CD4-positive, alpha-beta memory T cell (primary cell): ENCODE data around the gene TMEFF1. TPM values are rescaled to one million over a fixed set of nuclear protein-coding genes. Genes with fewer than 3 reads are reported as not detected.

Experiments
- CTCF ChIA-PET: fragments of 350-600 bp; sonication (Branson Sonifier 250); formaldehyde crosslinking; loops from one replicate; lab custom pipeline; 2021; ENCODE audit warnings: inconsistent platforms; ENCODE audit not compliant: partially characterized antibody; lab: Charles Lee
- POLR2A ChIA-PET: fragments of 350-600 bp; sonication (Branson Sonifier 250); formaldehyde crosslinking; loops from one replicate; lab custom pipeline; 2021; ENCODE audit not compliant: partially characterized antibody; lab: Charles Lee
- DNase-seq, 5 donors: peaks; one replicate each; pipeline versions ENCODE4 v3.0.0 to v3.0.0-alpha.2; 2020 to 2022; ENCODE audit warnings: mixed read lengths in 1 of 5
- H3K27ac ChIP-seq: one replicate; pipeline ENCODE4 v1.7.0; 2013; ENCODE audit warnings: low read depth, low read length
- H3K27me3 ChIP-seq: 2 replicates; pipeline ENCODE4 v1.7.0; 2013; ENCODE audit warnings: mild to moderate bottlenecking, low read length, moderate library complexity; ENCODE audit not compliant: insufficient read depth
- H3K36me3 ChIP-seq: 2 replicates; pipeline ENCODE4 v1.7.0; 2013; ENCODE audit warnings: mild to moderate bottlenecking, low read length, moderate library complexity; ENCODE audit not compliant: insufficient read depth
- H3K4me1 ChIP-seq: 2 replicates; pipeline ENCODE4 v1.7.0; 2013; ENCODE audit warnings: mild to moderate bottlenecking, low read length, moderate library complexity; ENCODE audit not compliant: insufficient read depth
- H3K4me3 ChIP-seq, 2 donors: one replicate each; pipeline ENCODE4 v1.7.0; 2013; ENCODE audit warnings: low read length in 2 of 2, mild to moderate bottlenecking in 1 of 2
- H3K9me3 ChIP-seq, 2 donors: one replicate each; pipeline ENCODE4 v1.7.0; 2013; ENCODE audit warnings: low read length in 2 of 2, control low read depth in 1 of 2; ENCODE audit not compliant: control insufficient read depth in 1 of 2
- H3K27ac Mint-ChIP-seq, 7 donors: one replicate each; pipeline ENCODE4 v1.8.0; 2020 to 2021; ENCODE audit warnings: mixed read lengths in 7 of 7, mild to moderate bottlenecking in 6 of 7, inconsistent platforms in 3 of 7, moderate library complexity in 3 of 7
- H3K27me3 Mint-ChIP-seq, 2 donors: one replicate each; pipeline ENCODE4 v1.8.0; 2020 to 2021; ENCODE audit warnings: mixed read lengths in 2 of 2
- H3K36me3 Mint-ChIP-seq, 2 donors: one replicate each; pipeline ENCODE4 v1.8.0; 2020 to 2021; ENCODE audit warnings: mixed read lengths in 2 of 2, inconsistent platforms in 1 of 2, mild to moderate bottlenecking in 1 of 2
- H3K4me1 Mint-ChIP-seq, 4 donors: one replicate each; pipeline ENCODE4 v1.8.0; 2020 to 2021; ENCODE audit warnings: mixed read lengths in 4 of 4, mild to moderate bottlenecking in 1 of 4
- H3K4me3 Mint-ChIP-seq, 8 donors: one replicate each; pipeline ENCODE4 v1.8.0; 2020 to 2021; ENCODE audit warnings: mixed read lengths in 8 of 8, mild to moderate bottlenecking in 7 of 8, moderate library complexity in 6 of 8, inconsistent platforms in 3 of 8
- H3K9me3 Mint-ChIP-seq, 8 donors: one replicate each; pipeline ENCODE4 v1.8.0; 2020 to 2021; ENCODE audit warnings: mixed read lengths in 8 of 8, mild to moderate bottlenecking in 5 of 8, inconsistent platforms in 3 of 8, moderate library complexity in 1 of 8
- intact Hi-C: fragments of 100-400 bp; cut with micrococcal nuclease; formaldehyde crosslinking; loops from one replicate; pipeline ENCODE4 v1.15.1; 2023
- polyA plus RNA-seq, 2 donors: library from polyadenylated mRNA; unstranded; fragments of 300-500 nt; fragmentation: Illumina TruSeq; gene quantifications; one replicate each; pipeline ENCODE4 v1.2.3, GENCODE V29; 2021
- total RNA-seq, 2 experiments: library from RNA; stranded (reverse); gene quantifications; one replicate each; pipeline ENCODE4 v1.2.3, GENCODE V29; 2021

Gene TMEFF1
- total and polyA plus RNA-seq, 4 experiments from 2014 or later: not detected

GRCh38 chr9:100581081-100581480 is 108.1 kb downstream of the TMEFF1 start:
- no peaks in the 10 kb centered on the region for H3K27me3 Mint-ChIP-seq

GRCh38 chr9:100581661-100582060 is 108.7 kb downstream of the TMEFF1 start:
- Histone ChIP-seq H3K4me3 (no peak overlapping the region), H3K27ac (no peak overlapping the region), H3K9me3 (no peaks in the 10 kb centered on the region), H3K36me3 (no peaks in the 10 kb centered on the region), H3K27me3 (no peaks in the 10 kb centered on the region), H3K4me1 (no peaks in the 10 kb centered on the region)
- Mint-ChIP-seq H3K9me3 (no peaks in the 10 kb centered on the region), H3K4me3 (no peak overlapping the region), H3K36me3 (peaks cover 0 to 6% of the 10 kb centered on the region in 2 donors), H3K27ac (no peak overlapping the region), H3K27me3 (no peaks in the 10 kb centered on the region), H3K4me1 (no peaks in the 10 kb centered on the region)
- DNase-seq: no peak
- POLR2A ChIA-PET: no interaction called here
- CTCF ChIA-PET: interaction anchor here (0.7 to 2.7 kb wide), 3 partner anchors 14 to 20 kb away, joined by 3 to 13 read pairs (median 3); no protein-coding TSS in a partner anchor
- intact Hi-C loops: no loop called here

More at GRCh38 chr9:100581081-100581480, 108.1 kb downstream of the TMEFF1 start:
- ChIA-PET POLR2A (no interaction called here), CTCF (interaction anchor here (0.7 to 2.7 kb wide), 3 partner anchors 14 to 21 kb away, joined by 3 to 13 read pairs (median 3); no protein-coding TSS in a partner anchor)
- Histone ChIP-seq H3K27ac (no peak overlapping the region), H3K36me3 (no peaks in the 10 kb centered on the region), H3K27me3 (no peaks in the 10 kb centered on the region), H3K9me3 (no peaks in the 10 kb centered on the region), H3K4me1 (no peaks in the 10 kb centered on the region), H3K4me3 (no peak overlapping the region)
- Mint-ChIP-seq H3K9me3 (no peaks in the 10 kb centered on the region), H3K36me3 (peaks cover 0 to 6% of the 10 kb centered on the region in 2 donors), H3K4me3 (no peak overlapping the region), H3K4me1 (no peaks in the 10 kb centered on the region), H3K27ac (no peak overlapping the region)
- intact Hi-C loops: no loop called here
- no peak for DNase-seq

GRCh38 chr9:100583014-100583802 is 110.3 kb downstream of the TMEFF1 start:
- Histone ChIP-seq H3K36me3 (no peaks in the 10 kb centered on the region), H3K4me1 (no peaks in the 10 kb centered on the region), H3K9me3 (no peaks in the 10 kb centered on the region), H3K27me3 (no peaks in the 10 kb centered on the region), H3K27ac (no peak overlapping the region), H3K4me3 (no peak overlapping the region)
- intact Hi-C loops: no loop called here
- ChIA-PET POLR2A (no interaction called here), CTCF (interaction anchor here (2.7 kb wide), 1 partner anchor 15 kb away, joined by 13 read pairs; no protein-coding TSS in a partner anchor)
- no peak overlapping the region for H3K27ac Mint-ChIP-seq
- peaks cover 0 to 3% of the 10 kb centered on the region in 2 donors for H3K36me3 Mint-ChIP-seq
- no peak overlapping the region for H3K4me3 Mint-ChIP-seq
- no peaks in the 10 kb centered on the region for H3K4me1 Mint-ChIP-seq
- H3K27me3 Mint-ChIP-seq: no peaks in the 10 kb centered on the region
- no peak for DNase-seq
- H3K9me3 Mint-ChIP-seq: no peaks in the 10 kb centered on the region

GRCh38 chr9:100584951-100585350 is 112.0 kb downstream of the TMEFF1 start:
- DNase-seq: no peak
- Histone ChIP-seq H3K4me1 (no peaks in the 10 kb centered on the region), H3K9me3 (no peaks in the 10 kb centered on the region), H3K27ac (no peak overlapping the region), H3K36me3 (no peaks in the 10 kb centered on the region), H3K27me3 (no peaks in the 10 kb centered on the region), H3K4me3 (no peak overlapping the region)
- Mint-ChIP-seq H3K4me3 (no peak overlapping the region), H3K36me3 (no peaks in the 10 kb centered on the region), H3K9me3 (no peaks in the 10 kb centered on the region), H3K4me1 (no peaks in the 10 kb centered on the region), H3K27ac (no peak overlapping the region), H3K27me3 (no peaks in the 10 kb centered on the region)
- CTCF ChIA-PET: interaction anchor here (1.4 to 1.6 kb wide), 2 partner anchors 10 to 17 kb away, joined by 3 to 9 read pairs; no protein-coding TSS in a partner anchor
- POLR2A ChIA-PET: no interaction called here
- intact Hi-C loops: no loop called here

GRCh38 chr9:100586093-100586492 is 113.1 kb downstream of the TMEFF1 start:
- H3K36me3 ChIP-seq: no peaks in the 10 kb centered on the region
- Mint-ChIP-seq H3K36me3 (no peaks in the 10 kb centered on the region), H3K27me3 (no peaks in the 10 kb centered on the region), H3K4me3 (no peak overlapping the region), H3K9me3 (no peaks in the 10 kb centered on the region), H3K4me1 (no peaks in the 10 kb centered on the region), H3K27ac (no peak overlapping the region)
- DNase-seq: no peak
- ChIA-PET POLR2A (no interaction called here), CTCF (interaction anchor here (1.4 to 3.0 kb wide), 3 partner anchors 10 to 16 kb away, joined by 3 to 16 read pairs (median 6); no protein-coding TSS in a partner anchor)
- no peaks in the 10 kb centered on the region for H3K27me3 ChIP-seq
- H3K4me3 ChIP-seq: no peak overlapping the region
- H3K27ac ChIP-seq: no peak overlapping the region
- intact Hi-C loops: no loop called here
- no peaks in the 10 kb centered on the region for H3K9me3 ChIP-seq
- no peaks in the 10 kb centered on the region for H3K4me1 ChIP-seq

- no peaks in the 10 kb centered on the region for H3K27me3 Mint-ChIP-seq
- CTCF ChIA-PET: interaction anchor here (1.7 to 3.0 kb wide), 2 partner anchors 8 to 14 kb away, joined by 6 to 16 read pairs; no protein-coding TSS in a partner anchor
- POLR2A ChIA-PET: no interaction called here
These were observed 114.4 kb downstream of the TMEFF1 start for GRCh38 chr9:100587375-100587774.

GRCh38 chr9:100589582-100589981 is 116.6 kb downstream of the TMEFF1 start:
- ChIA-PET CTCF (interaction anchor here (1.6 kb wide), 1 partner anchor 152 kb away, joined by 3 read pairs; no protein-coding TSS in a partner anchor), POLR2A (no interaction called here)
- Mint-ChIP-seq H3K4me3 (no peak overlapping the region), H3K9me3 (no peaks in the 10 kb centered on the region), H3K27me3 (no peaks in the 10 kb centered on the region), H3K27ac (no peak overlapping the region), H3K36me3 (no peaks in the 10 kb centered on the region), H3K4me1 (no peaks in the 10 kb centered on the region)
- DNase-seq: no peak
- Histone ChIP-seq H3K27me3 (no peaks in the 10 kb centered on the region), H3K27ac (no peak overlapping the region), H3K4me1 (no peaks in the 10 kb centered on the region), H3K9me3 (no peaks in the 10 kb centered on the region), H3K36me3 (no peaks in the 10 kb centered on the region), H3K4me3 (no peak overlapping the region)
- intact Hi-C loops: no loop called here

More at GRCh38 chr9:100587375-100587774, 114.4 kb downstream of the TMEFF1 start:
- Histone ChIP-seq H3K36me3 (no peaks in the 10 kb centered on the region), H3K4me1 (no peaks in the 10 kb centered on the region), H3K27ac (no peak overlapping the region), H3K4me3 (no peak overlapping the region), H3K27me3 (no peaks in the 10 kb centered on the region), H3K9me3 (no peaks in the 10 kb centered on the region)
- Mint-ChIP-seq H3K4me3 (no peak overlapping the region), H3K36me3 (no peaks in the 10 kb centered on the region), H3K4me1 (no peaks in the 10 kb centered on the region), H3K9me3 (no peaks in the 10 kb centered on the region), H3K27ac (no peak overlapping the region)
- intact Hi-C loops: no loop called here
- no peak for DNase-seq
